ENCODE results near the gene SPRED3.

The SPRED3 gene

DNA sequence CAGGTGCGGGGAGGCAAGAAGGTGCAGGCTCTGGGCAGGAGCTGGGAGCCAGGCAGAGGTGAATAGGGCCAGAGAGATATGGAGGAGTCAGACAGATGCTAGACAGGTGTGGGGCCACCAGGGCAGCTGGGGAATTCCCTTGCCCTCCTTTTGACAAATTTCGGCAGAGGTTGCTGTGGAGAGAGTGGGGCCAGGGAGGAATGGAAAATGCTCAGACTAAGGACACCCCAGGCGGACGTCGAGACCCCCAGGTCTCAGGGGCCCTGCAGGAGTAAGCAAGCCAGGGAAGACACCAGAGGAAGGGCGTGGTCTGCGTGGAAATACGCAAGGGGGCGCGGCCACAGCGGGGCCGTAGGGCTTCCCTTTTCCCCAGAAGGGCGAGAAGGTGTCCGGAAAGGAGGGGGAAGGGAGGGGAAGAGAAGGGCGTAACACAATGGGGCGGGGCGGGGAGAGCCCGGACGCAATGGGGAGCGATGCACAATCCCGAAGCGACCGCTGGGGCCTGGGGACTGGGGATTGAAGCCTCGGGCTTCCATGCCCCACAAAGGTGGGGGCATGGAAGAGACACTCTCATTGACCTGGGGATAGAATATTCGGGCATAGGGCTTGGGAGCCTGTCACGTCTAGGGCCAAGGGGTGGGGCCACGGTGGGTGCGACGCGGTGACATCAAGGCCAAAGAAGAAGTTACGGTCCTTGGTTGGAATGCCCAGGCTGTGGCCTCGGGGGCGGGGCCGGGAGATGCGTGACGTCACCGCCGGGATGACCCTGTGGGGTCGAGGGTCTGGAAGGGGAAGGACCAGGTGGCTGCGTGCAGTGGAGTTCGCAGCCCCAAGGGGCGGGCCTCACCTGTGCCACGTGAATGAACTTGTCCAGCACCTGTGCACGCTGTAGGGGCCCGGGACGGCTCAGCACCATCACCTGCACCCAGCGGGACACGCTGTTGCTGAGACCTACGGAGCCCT, 29.3 kb downstream of the SPRED3 start:
- peak; percentile 31 to 56 for DNase-seq (ENCODE audit: low read depth in 2 of 2)

DNA sequence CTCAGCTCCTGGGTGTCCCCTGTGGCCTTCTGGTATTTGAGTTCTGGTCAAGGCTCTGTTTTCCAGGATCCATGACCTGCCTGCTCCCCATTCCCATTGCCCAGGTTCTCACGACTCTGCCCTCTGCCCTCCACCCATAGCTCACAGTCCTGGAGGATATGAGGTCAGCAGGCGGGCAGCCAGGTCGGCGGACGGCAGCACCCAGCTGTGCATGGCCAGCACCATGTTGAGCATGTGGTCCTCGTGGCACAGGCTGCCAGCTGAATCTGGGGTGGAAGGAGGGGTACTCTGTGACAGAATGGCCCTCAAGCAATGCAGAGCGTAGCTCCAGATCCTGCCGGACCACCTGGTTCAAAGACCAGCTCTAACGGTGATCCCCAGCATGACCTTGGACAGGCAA, 32.4 kb downstream of the SPRED3 start:
- no peak for DNase-seq (ENCODE audit: low read depth in 2 of 2)

DNA sequence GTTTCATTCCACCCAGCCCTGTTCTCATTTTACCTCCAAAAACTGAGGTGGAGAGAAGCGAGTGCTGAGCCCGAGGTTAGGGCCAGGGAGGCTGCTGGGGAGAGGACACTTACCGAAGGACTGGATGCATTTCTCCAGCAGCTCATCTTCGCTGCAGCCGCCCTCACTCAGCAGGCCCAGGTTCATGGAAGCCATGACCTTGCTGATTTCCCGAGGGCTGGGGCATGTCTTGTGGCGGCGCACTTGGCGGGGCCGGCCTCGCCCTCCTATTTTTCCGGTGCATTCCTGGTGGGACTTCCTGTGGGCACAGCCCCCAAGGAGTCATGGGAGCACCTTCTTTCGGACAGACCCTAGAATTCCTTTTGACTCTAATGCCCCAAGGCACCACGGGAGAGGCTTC, 33.4 kb downstream of the SPRED3 start:
- DNase-seq (ENCODE audit: low read depth in 2 of 2), result no peak

DNA sequence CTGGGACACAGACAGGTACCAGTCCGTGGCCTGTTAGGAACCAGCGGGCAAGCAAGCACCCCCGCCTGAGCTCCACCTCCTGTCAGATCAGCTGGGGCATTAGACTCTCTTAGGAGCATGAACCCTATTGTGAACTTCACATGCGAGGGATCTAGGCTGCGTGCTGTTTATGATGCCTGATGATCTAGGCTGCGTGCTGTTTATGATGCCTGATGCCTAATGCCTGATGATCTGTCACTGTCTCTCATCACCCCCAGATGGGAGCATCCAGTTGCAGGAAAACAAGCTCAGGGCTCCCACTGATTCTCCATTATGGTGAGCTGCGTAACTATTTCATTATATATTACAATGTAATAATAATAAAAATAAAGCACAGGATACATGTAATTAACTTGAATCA, 33.9 kb downstream of the SPRED3 start:
- no peak for DNase-seq (ENCODE audit: low read depth in 2 of 2)

DNA sequence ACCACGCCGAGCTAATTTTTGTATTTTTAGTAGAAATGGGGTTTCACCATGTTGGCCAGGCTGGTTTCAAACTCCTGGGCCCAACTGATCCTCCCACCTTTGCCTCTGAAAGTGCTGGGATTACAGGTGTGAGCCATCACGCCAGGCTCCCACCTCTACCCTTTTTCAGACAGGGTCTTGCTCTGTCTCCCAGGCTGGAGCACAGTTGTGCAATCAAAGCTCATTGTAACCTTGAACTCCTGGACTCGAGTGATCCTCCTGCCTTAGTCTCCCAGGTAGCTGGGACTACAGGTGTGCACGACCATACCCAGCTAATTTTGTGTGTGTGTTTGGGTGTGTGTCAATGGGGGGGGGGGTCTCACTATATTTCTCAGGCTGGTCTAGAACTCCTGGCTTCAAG, 35.8 kb downstream of the SPRED3 start:
- no peak for DNase-seq (ENCODE audit: low read depth in 2 of 2)

DNA sequence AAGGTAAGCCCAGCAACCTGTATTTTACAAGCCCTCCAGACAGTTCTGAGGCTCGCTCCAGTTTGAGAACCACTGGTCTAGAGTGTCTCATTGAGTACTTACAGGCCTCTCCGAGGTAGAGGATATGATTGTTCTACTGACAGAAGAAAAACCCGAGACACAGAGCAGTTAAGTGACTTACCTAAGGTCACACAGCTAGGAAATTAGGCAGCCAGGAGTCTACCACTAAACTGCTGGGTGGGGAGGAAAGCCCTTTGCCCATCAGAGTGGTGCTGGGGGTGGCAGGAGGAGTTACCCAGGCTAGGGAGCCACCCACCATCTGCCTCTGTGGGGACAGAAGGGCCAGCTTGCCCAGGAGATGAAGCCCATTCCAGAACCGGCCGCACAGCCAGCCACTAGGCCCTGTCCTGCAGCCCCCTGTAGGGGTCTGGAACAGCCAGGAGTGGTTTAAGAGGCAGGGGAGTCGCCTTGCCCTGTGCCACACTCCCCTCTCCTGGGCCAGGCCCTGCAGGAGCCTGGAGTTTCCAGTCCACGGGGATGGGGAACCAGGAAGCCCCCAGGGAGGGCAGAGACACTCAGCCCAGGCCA, 36.8 kb downstream of the SPRED3 start:
- DNase-seq (ENCODE audit: low read depth in 2 of 2), result no peak

DNA sequence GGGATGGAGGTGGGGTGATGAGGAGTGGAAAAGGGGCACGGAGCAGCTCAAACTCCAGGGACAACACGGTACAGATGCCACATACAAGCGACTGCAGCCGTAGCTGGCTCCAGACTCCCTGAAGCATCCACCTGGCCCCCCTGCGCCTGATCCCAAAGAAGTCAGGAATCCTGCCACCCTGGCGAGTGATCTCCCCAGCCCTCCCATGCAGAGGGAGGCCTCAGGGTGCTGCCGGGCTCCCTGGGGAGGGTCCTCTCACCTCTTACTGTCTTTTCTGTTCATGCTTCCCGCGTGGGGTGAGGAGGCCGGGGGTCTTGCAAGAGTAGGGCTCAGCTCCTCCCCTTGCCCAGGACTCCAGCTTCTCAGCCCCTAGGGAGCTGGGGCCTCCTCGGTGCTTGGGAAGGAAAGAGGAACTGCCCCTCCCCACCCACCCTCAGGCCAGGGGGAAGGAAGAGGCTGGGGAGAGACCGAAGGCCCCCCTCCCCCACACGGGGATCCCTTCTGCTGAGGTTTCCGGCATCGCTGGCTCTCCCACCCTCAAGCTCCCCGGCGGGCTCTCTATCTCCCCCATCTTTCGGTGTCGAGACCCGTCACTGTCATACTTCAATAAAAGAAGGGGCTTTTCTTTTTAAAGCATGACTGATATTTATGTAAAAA, 37.4 kb downstream of the SPRED3 start, which contains the start of gene RASGRP4:
Gene RASGRP4, minus strand, starts transcription at position 410 of the 657 bp plus-strand sequence. Its CDS starts 128 bp downstream, at position 282.
- DNase-seq (ENCODE audit: low read depth in 2 of 2), result peak; percentile 23 to 34

DNA sequence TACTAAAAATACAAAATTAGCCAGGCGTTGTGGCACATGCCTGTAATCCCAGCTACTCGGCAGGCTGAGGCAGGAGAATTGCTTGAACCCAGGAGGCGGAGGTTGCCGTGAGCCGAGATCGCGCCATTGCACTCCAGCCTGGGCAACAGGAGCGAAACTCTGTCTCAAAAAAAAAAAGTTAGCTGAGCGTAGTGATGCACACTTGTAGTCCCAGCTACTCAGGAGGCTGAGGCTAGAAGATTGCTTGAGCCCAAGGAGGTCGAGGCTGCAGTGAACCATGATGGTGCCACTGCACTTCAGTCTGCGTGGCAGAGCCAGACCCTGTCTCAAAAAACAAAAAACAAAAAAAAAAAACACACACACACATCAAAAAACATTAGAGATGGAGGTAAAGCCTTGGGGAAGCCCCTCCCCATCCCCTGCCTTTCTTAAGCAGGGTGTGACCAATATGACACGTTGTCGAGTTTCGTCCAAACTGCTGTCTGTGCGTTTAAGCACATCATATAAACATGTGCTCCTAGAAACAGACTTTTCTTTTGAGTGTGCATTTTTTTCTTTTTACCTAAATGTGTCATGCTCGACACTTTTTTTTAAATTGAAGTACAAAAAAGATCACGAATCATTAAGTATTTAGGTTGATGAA, 38.7 kb downstream of the SPRED3 start:
- DNase-seq (ENCODE audit: low read depth in 2 of 2), result peak; percentile 26 to 35

DNA sequence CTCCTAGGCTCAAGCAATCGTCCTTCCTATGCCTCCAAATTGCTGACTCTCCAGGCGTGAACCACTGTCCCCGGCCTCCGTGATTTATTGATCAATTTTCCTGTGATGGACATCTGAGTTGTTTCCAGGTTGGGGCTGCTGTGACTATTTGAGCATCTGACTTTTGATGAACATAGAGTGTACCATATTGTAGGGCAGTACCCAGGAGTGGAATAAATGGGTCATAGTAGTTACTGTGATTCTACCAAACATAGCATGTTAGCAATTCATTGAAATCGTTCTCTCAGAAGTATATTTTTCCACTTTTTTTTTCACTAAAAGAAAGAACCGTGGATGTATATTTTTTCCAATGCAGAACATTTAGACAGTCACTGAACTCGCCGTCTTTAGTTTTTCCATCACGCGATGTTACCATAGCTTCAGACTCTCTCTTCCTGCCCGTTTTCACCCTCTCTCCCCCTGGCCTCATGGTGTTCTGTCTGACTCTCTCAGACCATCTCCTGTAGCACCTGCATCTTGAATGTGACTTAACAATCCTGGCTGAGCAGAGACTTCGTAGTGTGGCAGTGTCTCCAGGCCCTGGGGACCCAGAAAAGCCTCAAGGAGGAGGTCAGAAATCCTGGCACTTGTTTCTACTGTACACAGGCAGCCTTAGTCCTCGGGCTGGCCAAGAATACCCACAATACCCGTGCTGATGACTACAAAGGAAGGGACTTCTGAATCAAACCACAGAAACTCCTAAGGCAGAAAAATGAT, 40.7 kb downstream of the SPRED3 start:
- DNase-seq (ENCODE audit: low read depth in 2 of 2), result no peak

DNA sequence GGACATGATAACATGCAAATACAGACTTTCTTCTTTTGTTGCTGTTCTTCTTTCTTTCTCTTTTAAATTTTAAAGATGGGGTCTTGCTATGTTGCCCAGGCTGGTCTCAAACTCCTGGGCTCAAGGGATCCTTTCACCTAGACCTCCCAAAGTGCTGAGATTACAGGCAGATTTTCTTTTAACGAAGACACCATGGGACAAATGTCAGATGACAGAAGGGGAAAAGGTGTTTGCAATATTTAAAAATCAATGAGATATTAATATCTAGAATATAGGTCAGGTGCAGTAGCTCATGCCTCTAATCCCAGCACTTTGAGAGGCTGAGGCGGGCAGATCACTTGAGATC, 41.3 kb downstream of the SPRED3 start:
- no peak for DNase-seq (ENCODE audit: low read depth in 2 of 2)

DNA sequence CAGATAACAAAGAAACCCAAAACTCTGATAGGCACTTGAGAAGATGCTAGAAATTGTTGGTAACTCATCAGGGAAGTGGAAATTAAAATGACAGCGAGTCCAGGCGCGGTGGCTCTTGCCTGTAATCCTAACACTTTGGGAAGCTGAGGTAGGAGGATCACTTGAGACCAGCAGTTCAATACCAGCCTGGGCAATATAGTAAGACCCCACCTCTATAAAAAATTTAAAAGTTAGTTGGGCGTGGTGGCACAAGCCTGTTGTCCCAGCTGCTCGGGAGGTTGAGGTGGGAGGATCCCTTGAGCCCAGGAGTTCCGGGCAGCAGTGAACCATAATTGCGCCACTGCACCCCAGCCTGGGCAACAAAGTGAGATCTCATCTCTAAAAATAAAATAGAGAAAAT, 42.4 kb downstream of the SPRED3 start:
- DNase-seq (ENCODE audit: low read depth in 2 of 2), result no peak

DNA sequence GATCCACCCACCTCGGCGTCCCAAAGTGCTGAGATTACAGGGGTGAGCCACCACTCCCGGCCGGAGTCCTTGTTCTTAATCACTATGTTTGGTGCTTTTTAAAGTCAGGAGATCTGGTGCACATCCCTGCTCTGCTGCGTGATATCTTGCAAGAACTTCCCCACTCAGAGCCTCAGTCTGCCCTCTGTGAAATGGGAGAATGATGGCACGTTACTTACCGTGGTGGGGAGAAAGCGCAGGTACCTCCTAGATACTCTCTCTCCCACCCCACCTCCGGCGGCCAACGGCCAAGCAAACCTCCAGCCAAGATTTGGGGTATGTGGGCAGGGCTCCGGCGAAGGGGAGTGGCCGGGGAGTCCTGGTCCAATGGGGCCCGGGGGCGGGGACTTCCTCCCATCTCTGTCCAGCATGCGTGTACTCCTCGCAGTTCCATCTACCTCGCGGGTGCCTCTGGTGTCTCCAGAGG, 44.8 kb downstream of the SPRED3 start, which contains the start of gene RYR1:
Gene RYR1, plus strand, starts transcription at position 424 of the 466 bp plus-strand sequence. CDS start 139 bp downstream, outside the sequence.
- DNase-seq (ENCODE audit: low read depth in 2 of 2), result peak; percentile 31 to 64

DNA sequence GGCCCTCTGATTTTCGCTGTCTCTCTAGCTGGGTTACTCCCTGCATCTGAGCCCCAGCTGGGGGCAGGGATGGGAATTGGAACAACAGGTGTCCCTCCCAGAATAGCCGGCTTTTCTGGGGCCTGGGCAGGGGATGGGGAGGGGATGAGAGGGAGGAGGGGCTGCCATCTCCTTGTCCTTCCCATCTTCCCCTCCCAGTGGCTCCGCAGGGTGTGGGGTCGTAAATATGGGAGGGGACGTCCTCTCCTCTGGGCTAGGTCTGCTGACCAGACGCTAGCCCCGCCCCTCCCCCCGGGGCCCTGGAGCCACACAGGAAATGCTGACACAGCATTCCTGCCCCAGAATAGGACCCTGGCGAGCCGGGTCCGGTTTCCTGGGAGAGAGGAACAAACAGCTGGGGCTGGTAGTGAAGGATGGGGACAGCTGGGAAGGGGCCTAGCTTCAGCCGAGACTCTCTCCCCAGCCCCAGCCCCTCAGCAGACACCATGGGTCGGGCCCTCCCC, 46.1 kb downstream of the SPRED3 start:
- DNase-seq (ENCODE audit: low read depth in 2 of 2), result no peak

DNA sequence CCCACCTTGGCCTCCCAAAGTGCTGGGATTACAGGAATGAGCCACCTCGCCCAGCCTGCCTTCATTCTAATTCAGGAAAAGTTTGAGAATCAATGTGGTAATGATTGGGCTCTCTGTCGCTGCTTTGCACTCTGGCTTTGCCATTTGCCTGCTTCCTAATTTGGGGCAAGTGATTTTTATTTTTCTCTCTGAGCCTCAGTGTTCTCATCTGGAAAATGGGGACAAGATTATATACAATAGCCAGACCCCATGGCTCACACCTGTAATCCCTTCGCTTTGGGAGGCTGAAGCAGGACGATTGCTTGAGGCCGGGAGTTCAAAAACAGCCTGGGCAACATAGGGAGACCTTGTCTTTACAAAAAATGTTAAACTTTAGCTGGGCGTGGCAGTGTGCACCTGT, 48.8 kb downstream of the SPRED3 start:
- no peak for DNase-seq (ENCODE audit: low read depth in 2 of 2)

DNA sequence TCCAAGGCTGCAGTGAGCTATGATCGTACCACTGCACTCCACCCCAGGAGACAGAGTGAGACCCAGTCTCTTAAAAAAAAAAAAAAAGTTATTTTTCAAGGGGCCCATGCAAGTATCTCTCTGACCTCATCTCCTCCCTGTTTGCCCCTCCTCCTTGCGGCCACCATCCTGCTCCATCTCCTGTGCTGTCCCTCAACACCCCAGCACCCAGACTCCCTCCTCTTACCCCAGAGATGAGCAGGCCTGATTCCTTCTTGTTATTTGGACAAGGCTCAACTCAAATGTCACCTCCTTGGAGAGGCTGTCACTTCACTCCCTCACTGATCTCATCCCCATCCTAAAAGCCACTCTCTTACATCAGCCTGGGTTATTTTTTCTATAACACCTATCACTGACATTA, 49.4 kb downstream of the SPRED3 start:
- no peak for DNase-seq (ENCODE audit: low read depth in 2 of 2)

DNA sequence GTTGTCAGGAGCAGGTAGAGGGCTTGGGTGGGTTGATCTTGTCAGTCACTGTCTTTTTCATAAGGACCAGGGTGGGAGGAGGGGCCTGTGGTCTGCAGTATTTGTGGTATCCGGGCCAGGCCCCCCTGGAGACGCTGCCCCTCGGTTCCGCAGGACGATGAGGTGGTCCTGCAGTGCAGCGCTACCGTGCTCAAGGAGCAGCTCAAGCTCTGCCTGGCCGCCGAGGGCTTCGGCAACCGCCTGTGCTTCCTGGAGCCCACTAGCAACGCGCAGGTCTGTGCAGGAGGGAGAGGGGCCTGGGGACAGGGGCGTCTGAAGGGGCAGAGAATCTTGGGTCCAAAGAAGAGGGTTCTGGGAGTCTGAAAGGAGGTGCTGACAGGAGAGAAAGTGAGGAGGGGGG, 52.1 kb downstream of the SPRED3 start:
- DNase-seq (ENCODE audit: low read depth in 2 of 2), result no peak

DNA sequence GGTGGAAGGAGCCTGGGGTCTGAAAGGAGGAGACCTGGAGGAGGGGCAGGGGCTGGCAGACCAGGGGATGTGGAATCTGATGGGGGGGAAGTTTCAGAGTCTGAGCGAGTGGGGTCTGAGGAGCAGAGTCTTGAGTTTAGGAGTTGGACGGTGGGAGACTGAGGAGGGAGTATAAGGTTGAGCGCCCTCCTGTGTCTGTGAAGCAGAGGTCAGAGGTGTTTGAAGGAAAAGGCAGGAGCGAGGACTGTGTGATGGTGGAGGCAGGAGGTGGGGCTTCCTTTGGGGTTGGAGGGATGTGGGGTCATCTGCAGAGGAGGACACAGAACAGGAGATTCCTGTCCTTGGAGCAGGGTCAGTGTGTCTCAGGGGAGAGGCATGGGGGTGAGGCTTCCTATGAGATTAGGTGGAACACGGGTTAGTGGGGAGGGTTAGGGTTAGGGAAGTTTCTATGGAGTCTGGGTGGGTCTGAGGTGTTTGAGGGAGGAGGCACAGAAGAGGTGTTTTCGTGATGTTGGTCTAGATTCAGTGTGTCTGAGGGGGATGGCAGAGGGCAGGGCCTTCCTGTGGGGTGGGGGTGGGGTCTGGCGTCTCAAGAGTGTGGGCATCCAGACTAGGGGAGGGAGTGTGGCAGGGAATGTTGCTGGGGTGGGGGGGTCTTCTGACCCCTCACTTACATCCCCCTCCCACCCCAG, 53.3 kb downstream of the SPRED3 start:
- no peak for DNase-seq (ENCODE audit: low read depth in 2 of 2)

DNA sequence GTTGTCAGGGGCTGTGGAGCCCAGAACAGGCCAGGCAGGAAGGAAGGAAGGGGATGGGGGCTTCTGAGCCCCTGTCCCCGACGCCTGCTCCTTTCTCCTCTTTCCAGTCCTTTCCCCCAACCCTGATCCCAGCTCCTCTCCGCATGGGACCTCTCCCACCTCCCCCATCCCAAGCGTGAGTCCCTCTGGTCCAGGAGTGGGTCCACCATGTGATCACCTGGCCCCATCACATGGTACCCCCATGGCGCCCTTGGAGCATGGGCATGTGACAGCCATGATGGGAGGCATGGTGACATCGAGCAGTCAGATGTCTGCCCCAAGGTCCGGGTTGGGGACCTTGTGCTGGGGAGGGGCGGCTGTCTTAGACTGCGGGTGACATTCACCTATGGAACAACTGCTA, 54.2 kb downstream of the SPRED3 start:
- no peak for DNase-seq (ENCODE audit: low read depth in 2 of 2)

DNA sequence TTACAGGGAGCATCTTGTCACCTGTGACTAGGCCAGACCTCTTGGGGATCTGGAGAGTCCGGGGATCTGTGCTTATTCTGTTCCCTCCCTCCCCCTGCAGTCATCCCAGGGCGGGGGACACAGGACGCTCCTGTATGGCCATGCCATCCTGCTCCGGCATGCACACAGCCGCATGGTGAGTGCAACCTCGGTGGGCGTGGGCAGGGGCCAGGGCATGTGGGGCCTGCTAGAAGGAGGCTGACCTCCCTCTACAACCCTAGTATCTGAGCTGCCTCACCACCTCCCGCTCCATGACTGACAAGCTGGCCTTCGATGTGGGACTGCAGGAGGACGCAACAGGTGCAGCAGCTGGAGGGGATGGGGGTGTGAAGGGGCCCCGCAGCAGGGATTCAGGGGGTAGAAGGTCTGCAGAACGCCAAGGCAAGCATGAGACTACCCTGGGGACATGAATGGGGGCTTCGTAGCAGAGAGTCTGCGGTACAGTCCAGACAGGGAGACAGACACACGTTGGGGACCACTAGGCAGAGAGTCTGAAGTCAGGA, 55.0 kb downstream of the SPRED3 start:
- DNase-seq (ENCODE audit: low read depth in 2 of 2), result no peak

DNA sequence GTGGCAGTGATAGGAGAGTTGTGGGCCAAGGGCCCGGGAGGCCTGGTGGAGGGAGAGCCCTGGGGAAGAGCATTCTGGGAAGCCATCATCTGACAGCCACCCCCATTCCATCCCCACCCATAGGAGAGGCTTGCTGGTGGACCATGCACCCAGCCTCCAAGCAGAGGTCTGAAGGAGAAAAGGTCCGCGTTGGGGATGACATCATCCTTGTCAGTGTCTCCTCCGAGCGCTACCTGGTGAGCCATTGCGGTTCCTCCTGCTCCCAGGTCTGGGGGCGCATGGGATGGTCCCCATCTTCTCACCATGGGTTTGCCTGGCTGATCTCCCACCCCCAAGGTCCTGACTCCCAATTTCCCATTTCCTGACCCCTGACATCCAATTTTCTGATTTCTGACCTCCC, 55.5 kb downstream of the SPRED3 start:
- no peak for DNase-seq (ENCODE audit: low read depth in 2 of 2)
